Right ventricle myocardium superior (tissue), 1 donor: ENCODE measurements around the gene CASP1. TPM values are rescaled to one million over a fixed set of nuclear protein-coding genes. Genes with fewer than 3 reads are reported as not detected.

Experiments used
- ATAC-seq: fragments of 200-7000 bp; cut with Tn5 transposase; one replicate; pipeline ENCODE4 v1.9.1; 2020; ENCODE audit warnings: mild to moderate bottlenecking; ENCODE audit not compliant: poor library complexity
- DNase-seq: peaks from one replicate; pipeline ENCODE4 v3.0.0-alpha.2; 2020
- intact Hi-C: fragments of 100-400 bp; cut with DNase I; formaldehyde crosslinking; loops from one replicate; pipeline ENCODE4 v1.11.2; 2022
- total RNA-seq: library from RNA; stranded (reverse); fragmentation: NEBNext Ultra II Directional; extraction: Animal tissue kit (Norgen Biotek cat#: 25700); gene quantifications from one replicate; pipeline ENCODE4 v1.2.1, GENCODE V29; 2021
- donor health status: DM: no; HTN: yes; CAD: no; lungs with severe emphysema.

Gene CASP1
- total RNA-seq, 1 donor from 2014 or later, result 9.5 TPM

GRCh38 chr11:105000797-105001196 is 34.1 kb downstream of the CASP1 start:
- ATAC-seq (no peak), DNase-seq (peak; percentile 44)
- intact Hi-C loops, result no loop called here

DNA sequence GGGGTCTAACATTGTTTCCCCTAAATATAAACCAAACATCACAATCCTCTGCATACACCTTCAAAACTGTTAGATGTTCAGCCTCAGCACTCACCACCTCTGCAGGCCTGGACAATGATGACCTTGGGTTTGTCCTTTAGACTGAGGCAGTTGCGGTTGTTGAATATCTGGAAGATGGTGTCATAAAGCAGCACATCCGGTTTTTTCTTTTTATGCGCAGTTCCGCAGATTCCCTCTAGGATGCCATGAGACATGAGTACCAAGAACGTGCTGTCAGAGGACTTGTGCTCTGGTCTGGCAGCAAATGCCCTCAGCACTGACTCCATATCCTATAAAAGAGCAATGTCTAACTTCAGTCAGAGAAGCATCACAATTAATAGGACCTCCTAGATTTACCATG is 34.8 kb downstream of the CASP1 start:
- intact Hi-C loops, result no loop called here
- ATAC-seq, result no peak
- DNase-seq, result no peak

DNA sequence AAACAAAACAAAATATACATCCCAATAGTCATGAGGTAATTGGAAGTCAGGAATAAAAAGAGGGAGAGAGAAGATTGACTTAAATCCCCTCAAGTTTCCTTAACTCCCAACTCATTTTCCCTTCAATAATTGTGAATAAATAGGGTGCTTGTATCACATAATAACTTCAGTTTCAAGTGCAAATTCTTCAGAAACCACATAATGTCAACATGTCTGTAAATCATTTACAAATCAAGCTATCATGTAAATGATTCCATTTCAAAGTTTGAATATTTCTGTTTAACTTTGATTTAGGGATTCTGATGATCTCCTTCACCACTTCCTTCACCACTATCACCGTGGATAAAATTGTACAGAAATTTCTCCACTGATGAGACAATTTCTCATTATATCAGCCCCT is 35.2 kb downstream of the CASP1 start:
- no peak for ATAC-seq

DNA sequence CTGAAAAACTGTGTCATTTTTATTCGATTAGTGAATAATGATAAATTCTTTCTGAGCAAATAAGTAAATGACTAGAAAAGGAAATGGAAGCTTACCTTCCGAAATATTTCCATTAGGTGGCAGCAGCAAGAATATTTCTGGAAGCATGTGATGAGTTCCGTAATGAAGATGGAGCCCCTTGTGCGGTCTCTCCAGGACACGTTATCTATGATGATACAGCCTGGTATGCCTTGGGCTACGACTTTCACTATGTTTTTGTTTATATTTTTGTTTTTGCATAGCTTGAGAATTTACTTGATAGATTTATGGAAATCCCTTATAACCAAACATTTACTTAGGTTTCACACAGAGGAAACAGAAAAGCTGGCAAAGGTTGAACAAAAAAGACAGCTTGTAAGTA is 37.7 kb downstream of the CASP1 start:
- intact Hi-C loops, result no loop called here
- ATAC-seq, result no peak

More for the DNA sequence above, 35.2 kb downstream of the CASP1 start:
- intact Hi-C loops, result no loop called here
- DNase-seq, result no peak

GRCh38 chr11:104995001-104995408 is 39.9 kb downstream of the CASP1 start:
- ATAC-seq (no peak), DNase-seq (no peak)
- intact Hi-C loops, result no loop called here

More for the DNA sequence above, 37.7 kb downstream of the CASP1 start:
- DNase-seq, result no peak

- DNase-seq, result no peak
Observed at GRCh38 chr11:104992781-104993180, 42.2 kb downstream of the CASP1 start.

DNA sequence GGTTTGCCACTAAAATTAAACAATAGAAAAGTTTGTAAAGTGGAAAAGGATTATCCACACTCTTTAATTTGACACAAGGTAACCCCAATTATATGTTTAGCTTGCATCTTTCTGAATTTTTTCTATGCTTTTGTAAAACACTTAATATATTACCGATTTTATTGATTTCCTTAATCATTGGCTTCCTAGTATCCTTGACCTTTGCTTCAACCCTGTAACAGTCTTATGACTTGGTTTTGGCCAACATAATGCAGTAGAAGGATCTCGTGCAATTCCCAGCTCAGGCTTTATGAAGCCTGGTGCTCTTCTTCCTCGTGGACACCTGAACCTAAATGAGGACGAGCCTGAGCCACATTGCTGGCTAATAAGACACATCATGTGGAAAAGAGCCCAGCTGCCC is 43.0 kb downstream of the CASP1 start:
- DNase-seq (no peak), ATAC-seq (no peak)
- intact Hi-C loops, result no loop called here

More at GRCh38 chr11:104992781-104993180, 42.2 kb downstream of the CASP1 start:
- intact Hi-C loops, result no loop called here
- no peak for ATAC-seq

DNA sequence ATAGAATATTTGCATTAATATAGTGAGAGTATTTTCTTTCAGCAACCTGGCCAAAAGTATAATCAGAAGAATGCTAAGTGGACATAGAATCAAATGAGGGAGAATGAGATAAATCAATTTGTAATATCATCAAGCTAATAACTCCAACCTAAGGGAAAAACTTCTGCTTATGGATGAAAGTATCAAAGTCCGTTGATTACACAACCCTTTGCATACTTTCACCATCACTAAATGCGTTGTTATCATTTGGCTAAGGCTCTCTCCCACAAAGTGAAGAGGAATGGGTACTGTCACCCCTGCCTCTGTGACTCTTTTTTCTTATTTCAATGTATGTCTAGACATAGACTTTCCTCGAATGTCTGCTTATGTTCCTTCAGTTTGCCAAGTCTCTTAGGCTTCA is 50.1 kb downstream of the CASP1 start:
- ATAC-seq (no peak), DNase-seq (no peak)
- intact Hi-C loops, result no loop called here

- DNase-seq, result no peak
- ATAC-seq, result no peak
- intact Hi-C loops, result no loop called here
Observed at GRCh38 chr11:104979839-104980238, 55.1 kb downstream of the CASP1 start.

Other genes with a start within 250 kb of the CASP1 start
- gene CASP12, start 136.7 kb downstream of the CASP1 start, total RNA-seq, result 0.27 TPM
- 13.7 TPM for gene CASP4, start 66.6 kb downstream of the CASP1 start, total RNA-seq
- gene CASP5, start 12.0 kb downstream of the CASP1 start, total RNA-seq, result not detected
- gene CARD16, start 10.2 kb upstream of the CASP1 start, total RNA-seq, result 8.4 TPM
- gene CARD18, start 104.6 kb upstream of the CASP1 start, total RNA-seq, result 0.81 TPM